Measurements from ENCODE around the gene SNX19.
A peak's percentile ranks its signal among the peaks of the same experiment; 100 is the strongest.
"Not testable (repeated sequence)": the region's sequence is repeated elsewhere in the genome, so short reads cannot be mapped to it uniquely, and the experiment has no call there.

SNX19 gene, protein sequence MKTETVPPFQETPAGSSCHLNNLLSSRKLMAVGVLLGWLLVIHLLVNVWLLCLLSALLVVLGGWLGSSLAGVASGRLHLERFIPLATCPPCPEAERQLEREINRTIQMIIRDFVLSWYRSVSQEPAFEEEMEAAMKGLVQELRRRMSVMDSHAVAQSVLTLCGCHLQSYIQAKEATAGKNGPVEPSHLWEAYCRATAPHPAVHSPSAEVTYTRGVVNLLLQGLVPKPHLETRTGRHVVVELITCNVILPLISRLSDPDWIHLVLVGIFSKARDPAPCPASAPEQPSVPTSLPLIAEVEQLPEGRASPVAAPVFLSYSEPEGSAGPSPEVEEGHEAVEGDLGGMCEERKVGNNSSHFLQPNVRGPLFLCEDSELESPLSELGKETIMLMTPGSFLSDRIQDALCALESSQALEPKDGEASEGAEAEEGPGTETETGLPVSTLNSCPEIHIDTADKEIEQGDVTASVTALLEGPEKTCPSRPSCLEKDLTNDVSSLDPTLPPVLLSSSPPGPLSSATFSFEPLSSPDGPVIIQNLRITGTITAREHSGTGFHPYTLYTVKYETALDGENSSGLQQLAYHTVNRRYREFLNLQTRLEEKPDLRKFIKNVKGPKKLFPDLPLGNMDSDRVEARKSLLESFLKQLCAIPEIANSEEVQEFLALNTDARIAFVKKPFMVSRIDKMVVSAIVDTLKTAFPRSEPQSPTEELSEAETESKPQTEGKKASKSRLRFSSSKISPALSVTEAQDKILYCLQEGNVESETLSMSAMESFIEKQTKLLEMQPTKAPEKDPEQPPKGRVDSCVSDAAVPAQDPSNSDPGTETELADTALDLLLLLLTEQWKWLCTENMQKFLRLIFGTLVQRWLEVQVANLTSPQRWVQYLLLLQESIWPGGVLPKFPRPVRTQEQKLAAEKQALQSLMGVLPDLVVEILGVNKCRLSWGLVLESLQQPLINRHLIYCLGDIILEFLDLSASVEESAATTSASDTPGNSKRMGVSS

DNA sequence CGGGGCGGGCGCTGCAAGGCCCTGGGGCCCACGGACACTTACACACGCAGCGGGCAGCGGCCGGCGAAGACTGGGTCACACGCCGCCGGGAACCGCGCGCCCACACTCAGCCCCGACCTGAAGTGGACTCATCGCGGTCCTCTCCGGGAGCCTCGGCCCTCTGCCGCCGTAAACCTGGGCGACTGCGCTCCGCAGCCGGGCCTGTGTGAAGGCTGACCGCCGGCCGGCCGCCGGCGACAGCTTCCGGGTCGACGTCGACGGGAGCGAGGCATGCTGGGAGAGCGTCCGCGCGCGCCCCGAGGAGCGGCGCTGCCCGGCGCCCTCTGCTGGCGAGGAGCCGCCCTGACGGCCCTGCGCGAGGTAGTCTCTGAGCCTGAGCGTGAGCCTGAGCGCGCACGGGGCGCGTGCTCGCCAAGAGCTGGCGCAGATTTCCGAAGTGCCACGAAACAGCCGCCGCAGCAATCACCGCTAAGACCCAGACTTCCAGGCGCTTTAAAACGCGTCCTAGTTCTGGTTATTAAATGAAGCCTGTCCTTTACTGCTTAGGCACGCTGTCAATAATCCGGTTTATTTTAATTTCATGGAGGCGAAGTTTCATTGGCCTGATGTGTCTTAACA is at the start of gene SNX19:
SNX19 (minus strand) TSS at position 242 of the 618 bp plus-strand sequence. CDS start 540 bp downstream, outside the sequence.
- DNase-seq, result peak; percentile 61

DNA sequence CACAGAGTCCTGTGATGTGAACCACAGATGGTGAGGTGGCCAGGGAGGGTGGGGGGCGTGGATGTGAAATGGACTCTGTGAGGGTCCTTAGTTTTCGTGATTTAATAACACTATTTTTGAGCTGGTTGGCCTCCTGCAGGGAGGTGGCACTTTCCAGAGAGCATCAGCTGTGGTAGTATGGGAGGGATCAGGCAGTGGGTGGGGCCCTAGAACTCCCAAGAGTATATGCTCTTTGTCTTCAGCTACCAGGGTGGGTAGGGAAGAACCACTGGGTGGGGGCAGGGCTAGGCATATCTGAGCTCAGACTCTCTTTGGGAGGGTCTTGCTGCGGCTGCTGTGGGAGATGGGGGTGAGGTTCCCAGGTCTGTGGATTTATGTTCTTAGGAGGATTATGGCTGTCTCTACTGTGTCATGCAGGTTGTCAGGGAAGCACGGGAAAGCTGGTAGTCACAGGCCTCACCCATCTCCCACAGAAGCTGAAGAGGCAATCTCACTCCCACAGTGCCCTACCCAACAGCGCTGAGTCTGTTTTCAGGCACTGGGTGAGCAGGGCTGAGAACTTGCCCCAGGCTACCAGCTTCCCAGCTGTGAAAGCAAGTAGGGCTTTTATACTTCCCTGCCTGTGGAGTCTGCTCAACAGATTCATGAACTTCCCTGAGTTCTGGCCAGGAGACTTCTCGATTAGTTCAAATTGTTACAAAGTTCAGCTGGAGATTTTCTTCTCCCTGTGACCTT is 47.9 kb upstream of the SNX19 start:
- DNase-seq, result no peak

DNA sequence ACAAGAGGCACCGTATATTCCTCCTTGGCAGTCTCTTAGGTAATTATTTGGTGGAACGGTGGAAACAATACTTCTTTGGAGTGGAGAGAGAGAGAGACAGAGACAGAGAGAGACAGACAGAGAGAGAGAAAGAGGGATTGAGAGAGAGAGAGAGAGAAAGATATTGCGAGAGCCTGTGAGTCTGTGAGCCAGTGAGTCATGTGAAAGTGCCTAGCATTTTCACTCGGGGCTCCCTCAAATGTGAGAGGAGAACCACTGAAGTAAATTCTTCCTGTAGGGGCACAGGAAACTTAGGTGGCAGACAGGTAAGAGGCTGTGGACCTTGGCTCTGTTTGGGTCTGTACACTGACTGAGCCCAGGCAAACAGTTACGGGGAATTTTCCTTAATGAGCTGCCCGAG is 31.6 kb upstream of the SNX19 start:
- DNase-seq, result no peak

DNA sequence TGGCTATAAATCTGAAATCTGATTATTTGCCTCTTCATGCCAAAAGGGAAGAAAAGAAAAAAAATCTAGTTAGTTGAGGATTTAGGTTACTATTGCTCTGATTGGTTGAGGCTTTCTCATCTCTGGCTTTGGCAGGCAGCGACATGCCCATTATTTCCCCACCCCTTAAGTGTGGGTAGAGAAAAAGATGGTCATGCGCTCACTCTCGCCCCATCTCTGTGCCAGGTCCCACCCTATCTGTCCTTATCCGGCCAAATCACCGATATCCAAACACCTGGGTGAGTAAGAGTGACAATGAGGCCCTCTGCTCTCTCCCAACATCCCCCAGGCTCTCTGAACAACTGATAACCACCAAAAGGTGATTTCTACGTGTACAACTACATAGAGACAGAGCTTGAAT is 31.2 kb upstream of the SNX19 start:
- no peak for DNase-seq

DNA sequence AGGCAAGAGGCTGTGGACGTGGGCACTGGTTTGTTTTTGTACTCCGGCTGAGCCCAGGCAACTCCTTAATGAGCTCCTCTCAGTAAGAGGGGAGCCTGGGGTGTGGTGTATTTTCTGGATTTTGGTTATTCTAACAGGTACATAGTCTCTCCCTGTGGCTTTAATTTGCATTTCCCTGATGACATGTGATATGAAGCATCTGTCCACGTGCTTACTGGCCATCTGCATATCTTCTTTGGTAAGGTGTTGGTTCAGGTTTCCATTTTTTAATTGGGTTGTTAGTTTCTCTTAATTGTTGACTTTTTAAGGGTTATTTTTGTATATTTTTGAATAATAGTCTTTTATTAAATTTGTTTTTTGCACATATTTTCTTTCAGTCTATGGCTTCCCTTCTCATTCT is 30.8 kb upstream of the SNX19 start:
- DNase-seq, result no peak

DNA sequence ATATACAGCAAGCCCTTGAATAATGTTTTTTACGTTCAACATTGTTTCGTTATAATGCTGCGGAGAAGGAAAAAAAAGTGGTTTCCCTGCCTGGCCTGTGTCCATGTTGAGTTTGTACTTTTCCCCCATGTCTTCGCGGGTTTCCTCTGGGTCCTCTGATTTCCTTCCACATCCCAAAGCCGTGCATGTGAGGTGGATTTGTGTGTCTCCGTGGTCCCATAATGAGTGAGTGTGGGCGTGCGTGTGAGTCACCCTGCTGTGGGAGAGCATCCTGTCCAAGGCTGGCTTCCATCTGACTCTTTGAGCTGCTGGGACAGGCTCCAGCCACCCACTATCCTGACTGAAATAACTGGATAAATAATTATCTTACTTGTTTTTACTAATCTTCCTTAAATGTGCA is 29.6 kb upstream of the SNX19 start:
- no peak for DNase-seq

DNA sequence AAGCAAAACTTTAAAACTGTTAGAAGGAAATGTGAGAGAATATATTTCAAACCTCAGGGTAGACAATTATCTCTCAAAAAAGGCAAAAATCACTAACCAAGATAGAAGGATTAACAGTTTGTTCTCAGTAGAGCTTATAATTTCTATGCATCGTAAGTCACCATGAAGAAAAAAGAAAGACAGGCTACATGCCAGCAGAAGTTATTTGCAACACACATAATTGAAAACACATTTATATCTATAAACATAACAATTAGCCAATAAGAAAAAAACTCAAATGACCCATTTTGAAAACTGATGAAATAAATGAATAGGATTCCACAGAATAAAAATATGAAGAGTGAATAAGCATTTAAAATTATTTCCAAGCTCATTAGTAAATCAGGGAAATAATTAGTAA is 24.4 kb upstream of the SNX19 start:
- DNase-seq, result no peak

GRCh38 chr11:130937051-130937450 is 20.8 kb upstream of the SNX19 start:
- no peak for DNase-seq

- no peak for DNase-seq
These were observed 15.9 kb upstream of the SNX19 start for GRCh38 chr11:130932086-130932712.

- no peak for DNase-seq
These were observed 8.5 kb upstream of the SNX19 start for GRCh38 chr11:130924750-130925149.

GRCh38 chr11:130920612-130921011 is 4.3 kb upstream of the SNX19 start:
- DNase-seq, result not testable (repeated sequence)

GRCh38 chr11:130918081-130918480 is 1.8 kb upstream of the SNX19 start:
- DNase-seq, result no peak

DNA sequence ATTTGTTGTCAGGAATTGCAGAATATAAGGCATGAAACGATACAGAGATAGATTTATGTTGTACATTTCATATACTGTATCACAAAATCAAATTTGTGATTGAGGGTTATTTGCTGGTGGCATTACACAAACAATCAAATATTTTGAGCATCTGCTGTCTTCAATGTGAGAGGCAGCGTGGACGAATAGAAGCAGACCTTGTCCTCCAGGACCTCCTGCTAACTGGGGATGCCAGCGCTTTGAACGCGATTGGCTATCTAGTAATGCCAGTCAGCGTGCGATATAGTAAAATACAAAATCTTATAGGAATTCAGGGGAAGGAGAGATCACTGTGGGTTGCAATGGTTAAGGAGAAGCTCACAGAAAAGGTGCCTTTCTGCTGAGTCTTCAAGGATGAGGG is 631 bp upstream of the SNX19 start:
- no peak for DNase-seq

GRCh38 chr11:130915603-130916237 is 559 bp downstream of the SNX19 start:
- DNase-seq, result no peak

DNA sequence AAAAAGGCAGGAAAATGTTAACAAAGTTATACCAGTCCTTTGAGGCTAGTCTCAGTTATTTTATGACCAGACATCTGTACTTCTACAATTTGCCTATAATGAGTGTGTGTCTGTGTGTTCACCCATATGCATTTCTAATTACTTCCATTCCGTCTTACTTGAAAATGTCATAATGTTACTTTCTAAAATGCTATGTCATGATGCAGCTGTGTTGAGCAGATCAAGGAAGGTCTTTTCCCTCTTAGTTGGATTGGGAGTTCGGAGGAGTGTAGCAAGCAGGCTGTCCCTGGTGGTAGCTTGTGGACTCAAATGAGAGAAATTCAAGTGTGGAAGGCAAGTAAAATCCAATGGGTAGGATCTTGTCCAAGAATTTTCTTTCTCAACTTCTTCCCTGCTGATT is 3.0 kb downstream of the SNX19 start:
- DNase-seq, result no peak

GRCh38 chr11:130912552-130912951 is 3.7 kb downstream of the SNX19 start:
- no peak for DNase-seq

DNA sequence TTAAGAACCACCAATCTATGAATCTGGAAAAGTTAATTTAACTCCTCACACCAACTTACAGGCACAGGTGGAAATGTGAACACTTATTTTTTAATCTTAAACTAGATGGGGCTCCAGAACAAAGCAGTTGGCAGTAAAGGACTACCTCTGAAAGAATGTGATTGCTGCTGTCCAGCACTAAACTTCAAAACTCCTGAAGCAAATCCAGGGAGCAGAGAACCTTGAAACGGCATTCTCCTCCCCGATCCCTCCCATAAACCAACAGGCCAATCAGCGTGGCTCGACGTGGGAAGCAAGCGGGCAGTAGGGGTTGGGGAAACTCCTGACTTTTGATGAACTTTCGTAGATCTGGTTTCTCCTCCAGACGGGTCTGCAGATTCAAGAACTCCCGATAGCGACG is 5.0 kb downstream of the SNX19 start:
- no peak for DNase-seq

GRCh38 chr11:130909650-130910049 is 6.6 kb downstream of the SNX19 start:
- DNase-seq, result no peak

DNA sequence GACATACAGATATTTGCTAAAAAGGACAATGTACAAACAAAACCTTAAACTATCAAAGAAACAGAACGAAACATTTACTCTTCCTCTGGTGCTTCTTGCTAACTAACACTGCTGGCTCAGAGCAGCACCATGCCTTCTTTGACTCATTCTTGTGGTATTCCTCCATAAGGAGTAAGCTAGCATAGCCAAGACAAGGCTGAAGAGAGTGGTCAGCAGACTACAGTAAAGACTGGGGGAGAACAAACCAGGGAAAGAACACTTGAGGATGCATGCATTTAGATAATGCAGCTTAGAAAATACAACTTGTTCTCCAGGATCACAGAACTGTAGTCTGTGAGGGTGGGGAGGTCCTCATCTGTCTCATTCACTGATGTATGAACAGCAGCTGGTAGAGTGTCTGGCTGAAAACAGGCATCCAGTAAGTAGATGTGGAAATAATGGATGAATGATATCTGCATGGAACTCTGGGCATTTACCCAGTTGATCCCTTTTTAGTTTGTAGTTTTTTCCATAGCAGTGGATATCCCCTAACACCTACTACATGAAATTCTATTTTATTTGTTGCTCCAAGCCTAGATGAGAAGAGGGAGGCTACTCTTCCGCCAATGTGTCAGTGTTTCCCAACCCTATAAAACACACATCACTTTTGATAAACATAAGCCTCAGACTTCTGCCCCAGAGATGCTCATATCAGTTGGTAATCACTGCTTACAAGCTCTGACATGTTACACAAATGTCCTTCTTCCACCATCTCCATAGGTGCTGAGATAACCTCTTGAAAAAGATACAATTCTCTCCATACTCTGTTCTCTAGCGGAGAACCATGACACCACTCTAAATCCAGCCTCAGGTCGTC is 7.3 kb downstream of the SNX19 start:
- no peak for DNase-seq

GRCh38 chr11:130908061-130908460 is 8.2 kb downstream of the SNX19 start:
- no peak for DNase-seq

GRCh38 chr11:130907229-130907628 is 9.1 kb downstream of the SNX19 start:
- DNase-seq, result no peak

Measured in DMS 273 treated with DMSO at 0.1 percent for 48 hours (cell line).